GM12878 (cell line): ENCODE results near the gene ZNF483. TPM values are rescaled to one million over a fixed set of nuclear protein-coding genes. Genes with fewer than 3 reads are reported as not detected.

ENCODE experiments used
- ATAC-seq: fragments of 200-7000 bp; cut with Tn5 transposase; 3 replicates; pipeline ENCODE4 v1.9.1; 2020; ENCODE audit warnings: mild to moderate bottlenecking, moderate library complexity
- BruUV-seq: library from RNA; stranded (reverse); fragments of 400-500 nt; replicated peaks from 2 replicates; lab custom pipeline; 2021; lab: Mats Ljungman, UMichigan
- CTCF ChIA-PET: fragments of 300-600 bp; sonication (Branson Sonifier 250); formaldehyde crosslinking; extraction: SDS; loops from one replicate; lab custom pipeline; 2021; ENCODE audit warnings: inconsistent platforms; lab: Yijun Ruan, JAX
- POLR2A ChIA-PET: fragments of 350-600 bp; formaldehyde crosslinking; extraction: SDS; loops from one replicate; lab custom pipeline; 2021; ENCODE audit warnings: inconsistent platforms; lab: Charles Lee
- RAD21 ChIA-PET: fragments of 300-600 bp; sonication (Branson Sonifier 250); formaldehyde crosslinking; loops from one replicate; lab custom pipeline; 2023; ENCODE audit warnings: antibody characterized with exemption; ENCODE audit not compliant: unreplicated experiment; lab: Charles Lee
- SMC1A ChIA-PET: fragments of 300-600 bp; sonication (Branson Sonifier 250); formaldehyde crosslinking; loops from one replicate; lab custom pipeline; 2023; ENCODE audit not compliant: unreplicated experiment, uncharacterized antibody; lab: Charles Lee
- DNase-seq: peaks from one replicate; pipeline ENCODE4 v3.0.0-alpha.2; 2011; ENCODE audit warnings: low read depth, low spot score
- FAIRE-seq: peaks from 3 replicates; lab custom pipeline; 2011; peaks lifted over from hg19 to GRCh38; lab: Jason Lieb, UNC
- H2AFZ ChIP-seq: 2 replicates; pipeline ENCODE4 v1.6.0; 2011; ENCODE audit warnings: low read depth, low read length, control low read depth; ENCODE audit not compliant: control insufficient read depth
- H3K27ac ChIP-seq: 2 replicates; pipeline ENCODE4 v1.5.1; 2011; ENCODE audit warnings: control low read depth; ENCODE audit not compliant: control insufficient read depth, insufficient read depth
- H3K27me3 ChIP-seq, 2 experiments: replicated peaks in 1 of 2; 2 replicates each; pipeline versions ENCODE4 v1.6.0 to v1.6.1; 2011; ENCODE audit warnings: low read length in 1 of 2; ENCODE audit not compliant: control insufficient read depth in 2 of 2, insufficient read depth in 2 of 2
- H3K36me3 ChIP-seq, 2 experiments: 2 replicates each; pipeline ENCODE4 v1.5.1; 2011; ENCODE audit warnings: low read length in 1 of 2; ENCODE audit not compliant: control insufficient read depth in 2 of 2, insufficient read depth in 2 of 2
- H3K4me1 ChIP-seq: 2 replicates; pipeline ENCODE4 v1.6.1; 2011; ENCODE audit warnings: mild to moderate bottlenecking, low read length, moderate library complexity, mixed read lengths; ENCODE audit not compliant: control insufficient read depth, insufficient read depth
- H3K4me2 ChIP-seq: 2 replicates; pipeline ENCODE4 v1.6.0; 2011; ENCODE audit warnings: control low read depth; ENCODE audit not compliant: control insufficient read depth, insufficient read depth
- H3K4me3 ChIP-seq: fragments of 200-600 bp; sonication (generic); 2 replicates; pipeline ENCODE4 v1.5.1; 2016
- H3K79me2 ChIP-seq: 2 replicates; pipeline ENCODE4 v1.6.0; 2011; ENCODE audit warnings: low read length; ENCODE audit not compliant: control insufficient read depth, insufficient read depth
- H3K9ac ChIP-seq: 2 replicates; pipeline ENCODE4 v1.8.0; 2011; ENCODE audit warnings: low read length, control low read depth, mixed read lengths; ENCODE audit not compliant: control insufficient read depth, insufficient read depth
- H3K9me3 ChIP-seq: replicated peaks from 3 replicates; pipeline ENCODE4 v1.5.1; 2011; ENCODE audit warnings: mild to moderate bottlenecking, low read length; ENCODE audit not compliant: control insufficient read depth, insufficient read depth
- H4K20me1 ChIP-seq: 2 replicates; pipeline ENCODE4 v1.6.0; 2011; ENCODE audit not compliant: control insufficient read depth, insufficient read depth
- EGR1 ChIP-seq, 2 experiments: IDR thresholded peaks; 1 replicate in 1 of 2; 2 replicates in 1 of 2; pipeline ENCODE4 v1.6.1; 2011 to 2012; ENCODE audit warnings: low read depth in 2 of 2, low read length in 2 of 2, borderline replicate concordance in 1 of 2, mild to moderate bottlenecking in 1 of 2, moderate library complexity in 1 of 2
- FOXM1 ChIP-seq: IDR thresholded peaks from 2 replicates; pipeline ENCODE4 v1.6.1; 2012; ENCODE audit warnings: low read depth, mild to moderate bottlenecking, inconsistent platforms, low read length, moderate library complexity
- NR2C2 ChIP-seq: IDR thresholded peaks from 2 replicates; pipeline ENCODE4 v1.6.1; 2011; ENCODE audit warnings: borderline replicate concordance, low read depth; ENCODE audit not compliant: control insufficient read depth, insufficient read length
- POLR2A ChIP-seq: IDR thresholded peaks from 2 replicates; pipeline ENCODE4 v1.6.1; 2011; ENCODE audit warnings: low read depth, mild to moderate bottlenecking, low read length
- POLR2AphosphoS5 ChIP-seq: IDR thresholded peaks from 2 replicates; pipeline ENCODE4 v1.6.1; 2011; ENCODE audit warnings: mild to moderate bottlenecking, low read length, inconsistent platforms
- TBL1XR1 ChIP-seq: IDR thresholded peaks from 2 replicates; pipeline ENCODE4 v1.6.1; 2012; ENCODE audit warnings: low read depth, low read length, improper control_type of control experiment
- ZNF274 ChIP-seq: IDR thresholded peaks from one replicate; pipeline ENCODE4 v1.8.0; 2011; ENCODE audit not compliant: insufficient read length, insufficient read depth
- ZSCAN29 ChIP-seq: fragments of 450-650 bp; IDR thresholded peaks from 2 replicates; pipeline ENCODE4 v1.6.1; 2017; ENCODE audit warnings: mild to moderate bottlenecking, moderate library complexity
- WGBS: methylation state at CpG from one replicate; pipeline ENCODE4 v1.1.6; 2016; ENCODE audit warnings: low lambda C conversion rate; ENCODE audit not compliant: insufficient replicate concordance, insufficient coverage; ENCODE audit errors: missing lambda C conversion rate; 5-methylcytosine and 5-hydroxymethylcytosine counted together
- in situ Hi-C: fragments of 300-500 bp; cut with MboI; formaldehyde crosslinking; loops from 9 replicates; pipeline ENCODE4 v1.14.3; 2018; ENCODE audit warnings: mixed read lengths
- intact Hi-C: fragments of 100-400 bp; cut with micrococcal nuclease; formaldehyde crosslinking; loops from one replicate; pipeline ENCODE4 v1.14.2; 2022; ENCODE audit not compliant: unreplicated experiment
- polyA plus RNA-seq, 11 experiments: library from polyadenylated mRNA; depleted of rRNA in 4 of 11; unstranded in 6 of 11; stranded (reverse) in 5 of 11; fragments of >200 nt; fragmentation: Nextera tagmentation in 4 of 11; fragmentation: Illumina TruSeq in 1 of 11; extraction: Ambion mirVana in 4 of 11; extraction: Trizol in 1 of 11; gene quantifications; 1 replicate in 1 of 11; 2 replicates in 10 of 11; pipeline versions ENCODE4 v1.2.1 to v1.2.3, GENCODE V29; 2011 to 2016; ENCODE audit warnings: inconsistent platforms in 2 of 11, missing spikeins in 2 of 11, low read depth in 1 of 11
- total RNA-seq, 4 experiments: library from RNA; depleted of rRNA in 3 of 4; stranded (reverse); fragments of >200 nt in 3 of 4; fragmentation: Illumina TruSeq in 1 of 4; extraction: Trizol in 1 of 4; gene quantifications; 2 replicates each; pipeline versions ENCODE4 v1.2.1 to v1.2.3, GENCODE V29; 2013 to 2021

The ZNF483 gene
- total and polyA plus RNA-seq, 10 of the 15 experiments (the other 5 are each of a cell fraction or from before 2014, with no cell fraction given), result 0.03 to 0.76 (median 0.26) TPM; not detected in 1

DNA sequence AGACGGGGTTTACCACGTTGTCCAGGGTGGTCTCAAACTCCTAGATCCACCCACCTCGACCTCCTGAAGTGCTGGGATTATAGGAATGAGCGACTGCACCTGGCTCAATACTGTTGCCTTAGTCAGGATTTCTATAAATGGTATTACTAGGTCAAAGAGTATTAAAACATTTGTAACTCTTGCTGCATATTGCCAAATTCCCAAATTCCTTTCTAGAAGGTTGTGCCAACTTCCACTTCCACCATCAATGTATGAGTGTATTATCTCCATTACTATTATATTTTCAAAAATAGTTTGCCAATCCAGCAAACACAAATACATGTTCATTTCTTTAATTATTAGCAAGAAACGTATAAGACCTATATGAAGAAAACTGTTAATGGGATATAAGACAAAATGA lies 63.9 kb downstream of the ZNF483 start:
- DNase-seq (no peak), FAIRE-seq (no peak), ATAC-seq (no peak)
- POLR2A ChIA-PET, result no interaction called here
- no peak overlapping the region for H3K9ac ChIP-seq
- no peaks in the 10 kb centered on the region for H3K36me3 ChIP-seq
- in situ Hi-C loops, result no loop called here
- RAD21 ChIA-PET, result no interaction called here
- H3K79me2 ChIP-seq, result no peaks in the 10 kb centered on the region
- CTCF ChIA-PET, result no interaction called here
- no peaks in the 10 kb centered on the region for H3K9me3 ChIP-seq
- SMC1A ChIA-PET, result interaction anchor here (0.6 kb wide), 1 partner anchor 130 kb away, joined by 3 read pairs; no protein-coding TSS in a partner anchor
- H3K27ac ChIP-seq, result no peak overlapping the region
- H3K4me1 ChIP-seq, result no peaks in the 10 kb centered on the region
- no peaks in the 10 kb centered on the region for H4K20me1 ChIP-seq
- H3K4me3 ChIP-seq, result no peak overlapping the region
- intact Hi-C loops, result no loop called here
- BruUV-seq, result no TSS peak
- no peak overlapping the region for H2AFZ ChIP-seq
- no peak overlapping the region for H3K4me2 ChIP-seq
- H3K27me3 ChIP-seq, result no peaks in the 10 kb centered on the region
- WGBS, result 24% methylated on average over 5 of the region's 5 CpGs
- TF ChIP-seq NR2C2, result no peak
- no peak for TF ChIP-seq TBL1XR1
- no peak for TF ChIP-seq POLR2A
- no peak for TF ChIP-seq FOXM1
- TF ChIP-seq ZSCAN29, result no peak
- TF ChIP-seq EGR1 (IDR thresholded peaks at IDR 0.05; ENCODE audit: borderline replicate concordance in 1 of 2, low read depth in 2 of 2, low read length in 2 of 2), result no peak
- no peak for TF ChIP-seq ZNF274
- no peak for TF ChIP-seq POLR2AphosphoS5
- TF ChIP-seq, all 136 proteins: peak for 0
